ENCODE measurements around the gene TMX1.

Gene TMX1

DNA sequence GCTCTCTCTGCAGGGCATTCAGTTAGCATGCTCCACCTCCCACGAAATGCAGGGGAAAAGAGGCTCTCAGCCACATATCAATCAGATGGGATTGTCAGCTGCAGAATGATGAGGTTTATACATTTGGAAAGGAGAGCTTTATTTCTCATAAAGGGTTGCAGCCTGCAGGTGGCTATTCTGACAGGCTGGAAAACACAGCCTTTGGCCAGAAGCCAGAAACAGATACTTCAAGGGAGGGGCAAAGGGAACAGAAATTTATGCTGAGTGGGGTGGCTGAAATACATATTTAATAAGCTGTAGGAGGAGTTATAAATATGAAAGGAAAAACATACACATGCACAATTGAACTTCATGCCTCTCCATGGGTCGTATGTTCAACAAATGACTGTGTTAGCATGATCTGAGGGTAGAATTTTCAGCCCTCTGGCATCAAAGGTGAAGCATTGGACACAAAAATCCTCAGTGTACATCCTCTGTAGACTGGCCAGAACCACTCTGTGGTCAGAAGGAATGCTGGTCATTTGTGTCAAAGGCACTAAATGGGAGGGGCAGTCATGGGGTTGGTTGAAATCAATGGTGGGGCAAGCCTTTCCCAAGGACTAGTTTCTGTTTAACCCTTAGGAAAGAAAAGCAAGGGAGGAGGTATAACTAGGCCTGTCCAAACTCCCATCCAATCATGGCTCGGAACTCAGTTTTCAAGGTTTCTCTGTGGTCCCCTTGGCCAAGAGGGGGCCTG lies 62.4 kb downstream of the TMX1 start:
- no peaks in the 10 kb centered on the region for H3F3A ChIP-seq (ENCODE audit: control insufficient read depth, insufficient read depth)
- H3K27me3 ChIP-seq (ENCODE audit: control insufficient read depth, low read length) = no peaks in the 10 kb centered on the region
- peaks cover 12% of the 10 kb centered on the region for H3K4me1 ChIP-seq (ENCODE audit: control insufficient read depth, low read length)
- H3K9me2 ChIP-seq (replicated peaks; ENCODE audit: control insufficient read depth, low read length) = no peaks in the 10 kb centered on the region
- no peak overlapping the region for H3K4me3 ChIP-seq (ENCODE audit: low read length)
- no peaks in the 10 kb centered on the region for H4K20me1 ChIP-seq (ENCODE audit: control insufficient read depth, insufficient read depth, low read depth, low read length)
- no peaks in the 10 kb centered on the region for H3K9me3 ChIP-seq (ENCODE audit: control insufficient read depth, insufficient read depth, low read length)
- no peak overlapping the region for H3K4me2 ChIP-seq (ENCODE audit: low read length)
- H3K79me2 ChIP-seq (ENCODE audit: control insufficient read depth, low read length) = no peaks in the 10 kb centered on the region
- no peaks in the 10 kb centered on the region for H3K36me3 ChIP-seq (ENCODE audit: control insufficient read depth, low read length)
- TF ChIP-seq, protein P1, sequence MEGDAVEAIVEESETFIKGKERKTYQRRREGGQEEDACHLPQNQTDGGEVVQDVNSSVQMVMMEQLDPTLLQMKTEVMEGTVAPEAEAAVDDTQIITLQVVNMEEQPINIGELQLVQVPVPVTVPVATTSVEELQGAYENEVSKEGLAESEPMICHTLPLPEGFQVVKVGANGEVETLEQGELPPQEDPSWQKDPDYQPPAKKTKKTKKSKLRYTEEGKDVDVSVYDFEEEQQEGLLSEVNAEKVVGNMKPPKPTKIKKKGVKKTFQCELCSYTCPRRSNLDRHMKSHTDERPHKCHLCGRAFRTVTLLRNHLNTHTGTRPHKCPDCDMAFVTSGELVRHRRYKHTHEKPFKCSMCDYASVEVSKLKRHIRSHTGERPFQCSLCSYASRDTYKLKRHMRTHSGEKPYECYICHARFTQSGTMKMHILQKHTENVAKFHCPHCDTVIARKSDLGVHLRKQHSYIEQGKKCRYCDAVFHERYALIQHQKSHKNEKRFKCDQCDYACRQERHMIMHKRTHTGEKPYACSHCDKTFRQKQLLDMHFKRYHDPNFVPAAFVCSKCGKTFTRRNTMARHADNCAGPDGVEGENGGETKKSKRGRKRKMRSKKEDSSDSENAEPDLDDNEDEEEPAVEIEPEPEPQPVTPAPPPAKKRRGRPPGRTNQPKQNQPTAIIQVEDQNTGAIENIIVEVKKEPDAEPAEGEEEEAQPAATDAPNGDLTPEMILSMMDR (IDR thresholded peaks at IDR 0.05; ENCODE audit: low read depth, low read length, poor library complexity, severe bottlenecking) = no peak
- no peak for TF ChIP-seq EZH2phosphoT487 (IDR thresholded peaks at IDR 0.05; ENCODE audit: borderline replicate concordance, low read length)
- no peak overlapping the region for H3K27ac ChIP-seq (ENCODE audit: low read depth, low read length)

DNA sequence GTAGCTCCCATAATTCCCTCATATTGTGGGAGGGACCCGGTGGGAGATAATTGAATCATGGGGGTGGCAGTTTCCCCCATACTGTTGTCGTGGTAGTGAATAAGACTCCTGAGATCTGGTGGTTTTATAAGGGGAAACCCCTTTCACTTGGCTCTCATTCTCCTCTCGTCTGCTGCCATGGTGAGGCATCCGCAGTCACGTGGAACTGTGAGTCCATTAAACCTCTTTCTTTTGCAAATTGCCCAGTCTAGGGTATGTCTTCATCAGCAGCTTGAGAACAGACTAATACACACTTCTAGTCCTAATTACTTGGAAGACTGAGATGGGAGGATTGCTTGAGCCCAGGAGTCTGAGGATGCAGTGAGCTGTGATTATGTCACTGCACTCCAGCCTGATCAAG lies 64.4 kb downstream of the TMX1 start:
- no peak overlapping the region for H3K27ac ChIP-seq (ENCODE audit: low read depth, low read length)
- H3K4me2 ChIP-seq (ENCODE audit: low read length) = no peak overlapping the region
- TF ChIP-seq EZH2phosphoT487 (IDR thresholded peaks at IDR 0.05; ENCODE audit: borderline replicate concordance, low read length) = no peak
- TF ChIP-seq, protein P1 (IDR thresholded peaks at IDR 0.05; ENCODE audit: low read depth, low read length, poor library complexity, severe bottlenecking) = no peak
- H3K9me2 ChIP-seq (replicated peaks; ENCODE audit: control insufficient read depth, low read length) = no peaks in the 10 kb centered on the region
- no peaks in the 10 kb centered on the region for H3K79me2 ChIP-seq (ENCODE audit: control insufficient read depth, low read length)
- no peaks in the 10 kb centered on the region for H4K20me1 ChIP-seq (ENCODE audit: control insufficient read depth, insufficient read depth, low read depth, low read length)
- H3K4me3 ChIP-seq (ENCODE audit: low read length) = no peak overlapping the region
- H3K4me1 ChIP-seq (ENCODE audit: control insufficient read depth, low read length) = peaks cover 12% of the 10 kb centered on the region
- no peaks in the 10 kb centered on the region for H3F3A ChIP-seq (ENCODE audit: control insufficient read depth, insufficient read depth)
- no peaks in the 10 kb centered on the region for H3K27me3 ChIP-seq (ENCODE audit: control insufficient read depth, low read length)
- H3K9me3 ChIP-seq (ENCODE audit: control insufficient read depth, insufficient read depth, low read length) = no peaks in the 10 kb centered on the region
- H3K36me3 ChIP-seq (ENCODE audit: control insufficient read depth, low read length) = no peaks in the 10 kb centered on the region

DNA sequence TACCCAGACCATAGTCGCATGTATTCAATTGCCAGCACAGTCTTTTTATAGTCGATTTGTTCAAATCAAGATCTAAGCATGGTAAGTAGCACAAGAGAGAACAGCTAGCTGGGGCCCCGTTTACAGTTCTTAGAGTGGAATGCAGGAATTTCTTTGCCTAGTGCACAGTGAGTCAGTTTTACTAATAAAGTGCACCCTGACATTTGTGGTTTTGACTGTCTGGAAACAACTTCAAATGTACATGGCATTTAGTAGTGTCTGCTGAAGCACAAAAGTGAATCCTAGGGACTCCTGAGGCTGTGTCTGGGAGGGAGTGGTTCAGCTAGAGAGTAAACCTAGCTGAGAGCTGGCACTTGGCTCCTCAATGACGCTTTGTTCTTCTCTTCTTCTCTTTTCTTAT lies 64.9 kb downstream of the TMX1 start:
- no peaks in the 10 kb centered on the region for H4K20me1 ChIP-seq (ENCODE audit: control insufficient read depth, insufficient read depth, low read depth, low read length)
- no peaks in the 10 kb centered on the region for H3F3A ChIP-seq (ENCODE audit: control insufficient read depth, insufficient read depth)
- H3K36me3 ChIP-seq (ENCODE audit: control insufficient read depth, low read length) = no peaks in the 10 kb centered on the region
- peaks cover 12% of the 10 kb centered on the region for H3K4me1 ChIP-seq (ENCODE audit: control insufficient read depth, low read length)
- no peaks in the 10 kb centered on the region for H3K9me2 ChIP-seq (replicated peaks; ENCODE audit: control insufficient read depth, low read length)
- H3K79me2 ChIP-seq (ENCODE audit: control insufficient read depth, low read length) = no peaks in the 10 kb centered on the region
- no peaks in the 10 kb centered on the region for H3K27me3 ChIP-seq (ENCODE audit: control insufficient read depth, low read length)
- H3K27ac ChIP-seq (ENCODE audit: low read depth, low read length) = no peak overlapping the region
- no peak overlapping the region for H3K4me3 ChIP-seq (ENCODE audit: low read length)
- no peak for TF ChIP-seq EZH2phosphoT487 (IDR thresholded peaks at IDR 0.05; ENCODE audit: borderline replicate concordance, low read length)
- TF ChIP-seq, protein P1 (IDR thresholded peaks at IDR 0.05; ENCODE audit: low read depth, low read length, poor library complexity, severe bottlenecking) = no peak
- no peaks in the 10 kb centered on the region for H3K9me3 ChIP-seq (ENCODE audit: control insufficient read depth, insufficient read depth, low read length)
- H3K4me2 ChIP-seq (ENCODE audit: low read length) = no peak overlapping the region

Measured in DOHH2 (cell line).